ENCODE measurements around the gene ARF5. TPM values are rescaled to one million over a fixed set of nuclear protein-coding genes. Genes with fewer than 3 reads are reported as not detected.

ARF5 gene
- total RNA-seq, 1 experiment from 2014 or later = 105 TPM

DNA sequence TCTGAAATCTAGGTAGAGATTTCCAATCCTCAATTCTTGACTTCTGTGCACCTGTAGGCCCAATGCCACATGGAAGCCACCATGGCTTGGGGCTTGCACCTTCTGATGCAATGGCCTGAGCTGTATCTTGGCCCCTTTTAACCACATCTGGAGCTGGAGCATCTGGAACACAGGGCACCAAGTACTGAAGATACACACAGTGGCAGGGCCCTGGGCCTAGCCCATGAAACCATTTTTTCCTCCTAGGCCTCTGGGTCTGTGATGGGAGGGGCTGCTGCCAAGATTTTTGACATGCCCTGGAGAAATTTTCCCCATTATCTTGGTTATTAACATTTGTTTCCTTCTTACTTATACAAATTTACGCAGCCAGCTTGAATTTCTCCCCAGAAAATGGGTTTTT, 41.9 kb upstream of the ARF5 start:
- Mint-ChIP-seq H3K4me1 (ENCODE audit: low read depth, unreplicated experiment) (no peaks in the 10 kb centered on the region), H3K9me3 (ENCODE audit: low read depth, unreplicated experiment) (peaks cover 6% of the 10 kb centered on the region), H3K36me3 (ENCODE audit: insufficient read depth, unreplicated experiment) (no peaks in the 10 kb centered on the region), H3K4me3 (ENCODE audit: low read depth, unreplicated experiment) (no peak overlapping the region), H3K27me3 (ENCODE audit: unreplicated experiment) (peaks cover under 1% of the 10 kb centered on the region), H3K27ac (ENCODE audit: unreplicated experiment) (no peak overlapping the region)
- DNase-seq = no peak
- TF ChIP-seq, protein P1, sequence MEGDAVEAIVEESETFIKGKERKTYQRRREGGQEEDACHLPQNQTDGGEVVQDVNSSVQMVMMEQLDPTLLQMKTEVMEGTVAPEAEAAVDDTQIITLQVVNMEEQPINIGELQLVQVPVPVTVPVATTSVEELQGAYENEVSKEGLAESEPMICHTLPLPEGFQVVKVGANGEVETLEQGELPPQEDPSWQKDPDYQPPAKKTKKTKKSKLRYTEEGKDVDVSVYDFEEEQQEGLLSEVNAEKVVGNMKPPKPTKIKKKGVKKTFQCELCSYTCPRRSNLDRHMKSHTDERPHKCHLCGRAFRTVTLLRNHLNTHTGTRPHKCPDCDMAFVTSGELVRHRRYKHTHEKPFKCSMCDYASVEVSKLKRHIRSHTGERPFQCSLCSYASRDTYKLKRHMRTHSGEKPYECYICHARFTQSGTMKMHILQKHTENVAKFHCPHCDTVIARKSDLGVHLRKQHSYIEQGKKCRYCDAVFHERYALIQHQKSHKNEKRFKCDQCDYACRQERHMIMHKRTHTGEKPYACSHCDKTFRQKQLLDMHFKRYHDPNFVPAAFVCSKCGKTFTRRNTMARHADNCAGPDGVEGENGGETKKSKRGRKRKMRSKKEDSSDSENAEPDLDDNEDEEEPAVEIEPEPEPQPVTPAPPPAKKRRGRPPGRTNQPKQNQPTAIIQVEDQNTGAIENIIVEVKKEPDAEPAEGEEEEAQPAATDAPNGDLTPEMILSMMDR (IDR thresholded peaks at IDR 0.05; ENCODE audit: unreplicated experiment) = no peak
- no TSS peak for BruUV-seq (replicated peaks)
- CTCF ChIA-PET = no interaction called here
- intact Hi-C loops (cut with micrococcal nuclease; ENCODE audit: unreplicated experiment) = no loop called here

DNA sequence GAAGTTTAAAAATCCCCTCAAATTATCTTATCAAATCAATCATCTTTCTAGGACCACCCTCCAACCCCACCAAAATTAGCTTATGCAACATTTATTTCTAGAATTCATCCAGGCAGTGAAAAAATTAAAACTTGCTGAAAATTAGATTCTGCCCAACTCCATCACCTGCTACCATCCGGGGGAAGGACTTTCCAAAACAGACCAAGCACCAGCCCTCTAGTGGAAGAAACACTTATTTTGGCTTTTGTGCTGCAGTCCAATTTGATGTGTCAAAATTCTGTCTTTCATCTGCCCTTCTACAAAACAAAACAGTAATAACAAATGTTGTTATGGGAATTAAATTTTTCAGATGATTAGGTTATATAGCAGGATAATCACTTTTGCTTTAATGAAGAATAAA, 38.0 kb upstream of the ARF5 start:
- CTCF ChIA-PET = no interaction called here
- H3K4me1 Mint-ChIP-seq (ENCODE audit: low read depth, unreplicated experiment) = no peaks in the 10 kb centered on the region
- H3K27ac Mint-ChIP-seq (ENCODE audit: unreplicated experiment) = no peak overlapping the region
- BruUV-seq (replicated peaks) = no TSS peak
- H3K27me3 Mint-ChIP-seq (ENCODE audit: unreplicated experiment) = peaks cover 17% of the 10 kb centered on the region
- TF ChIP-seq, protein P1 (IDR thresholded peaks at IDR 0.05; ENCODE audit: unreplicated experiment) = no peak
- H3K36me3 Mint-ChIP-seq (ENCODE audit: insufficient read depth, unreplicated experiment) = no peaks in the 10 kb centered on the region
- intact Hi-C loops (cut with micrococcal nuclease; ENCODE audit: unreplicated experiment) = no loop called here
- DNase-seq = no peak
- peaks cover 6% of the 10 kb centered on the region for H3K9me3 Mint-ChIP-seq (ENCODE audit: low read depth, unreplicated experiment)
- no peak overlapping the region for H3K4me3 Mint-ChIP-seq (ENCODE audit: low read depth, unreplicated experiment)

DNA sequence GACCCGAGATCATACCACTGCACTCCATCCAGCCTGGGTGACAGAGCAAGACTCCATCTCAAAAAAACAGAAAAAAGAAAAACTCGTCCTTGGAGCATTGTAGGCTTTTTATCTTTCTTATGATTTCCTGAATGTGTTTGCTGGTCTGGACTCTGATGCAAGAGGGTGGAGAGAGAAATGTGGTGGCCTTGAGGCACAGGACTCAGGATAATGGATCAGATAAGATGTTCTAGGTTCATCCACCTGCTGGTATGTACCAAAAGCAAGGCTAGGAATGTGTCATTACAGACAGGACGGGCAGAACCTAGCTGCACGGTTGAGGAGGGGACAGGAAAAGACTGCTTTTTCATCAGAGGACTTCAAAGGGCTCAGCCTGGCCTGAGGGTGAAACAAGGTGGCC, 36.3 kb upstream of the ARF5 start:
- CTCF ChIA-PET = no interaction called here
- TF ChIP-seq, protein P1 (IDR thresholded peaks at IDR 0.05; ENCODE audit: unreplicated experiment) = no peak
- Mint-ChIP-seq H3K4me3 (ENCODE audit: low read depth, unreplicated experiment) (no peak overlapping the region), H3K9me3 (ENCODE audit: low read depth, unreplicated experiment) (peaks cover 1% of the 10 kb centered on the region), H3K4me1 (ENCODE audit: low read depth, unreplicated experiment) (no peaks in the 10 kb centered on the region), H3K27ac (ENCODE audit: unreplicated experiment) (no peak overlapping the region), H3K36me3 (ENCODE audit: insufficient read depth, unreplicated experiment) (no peaks in the 10 kb centered on the region), H3K27me3 (ENCODE audit: unreplicated experiment) (peaks cover 34% of the 10 kb centered on the region)
- DNase-seq = no peak
- no TSS peak for BruUV-seq (replicated peaks)
- intact Hi-C loops (cut with micrococcal nuclease; ENCODE audit: unreplicated experiment) = no loop called here

DNA sequence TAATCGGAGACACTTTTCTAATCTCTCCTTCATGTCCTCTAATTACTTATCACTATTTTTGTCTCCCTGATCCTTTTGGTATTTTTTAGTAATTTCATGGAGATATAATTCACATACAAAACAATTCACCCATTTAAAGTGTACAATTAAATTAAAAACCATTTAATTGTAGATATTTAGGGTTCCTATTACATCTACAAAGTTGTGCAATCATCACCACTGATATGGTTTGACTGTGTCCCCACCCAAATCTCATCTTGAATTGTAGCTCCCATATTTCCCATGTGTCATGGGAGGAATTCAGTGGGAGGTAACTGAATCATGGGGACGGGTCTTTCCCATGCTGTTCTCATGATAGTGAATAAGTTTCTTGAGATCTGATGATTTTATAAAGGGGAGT, 31.8 kb upstream of the ARF5 start:
- Mint-ChIP-seq H3K4me3 (ENCODE audit: low read depth, unreplicated experiment) (no peak overlapping the region), H3K4me1 (ENCODE audit: low read depth, unreplicated experiment) (no peaks in the 10 kb centered on the region), H3K27ac (ENCODE audit: unreplicated experiment) (no peak overlapping the region), H3K9me3 (ENCODE audit: low read depth, unreplicated experiment) (no peaks in the 10 kb centered on the region), H3K27me3 (ENCODE audit: unreplicated experiment) (peaks cover 39% of the 10 kb centered on the region), H3K36me3 (ENCODE audit: insufficient read depth, unreplicated experiment) (no peaks in the 10 kb centered on the region)
- TF ChIP-seq, protein P1 (IDR thresholded peaks at IDR 0.05; ENCODE audit: unreplicated experiment) = no peak
- CTCF ChIA-PET = no interaction called here
- BruUV-seq (replicated peaks) = no TSS peak
- DNase-seq = no peak
- intact Hi-C loops (cut with micrococcal nuclease; ENCODE audit: unreplicated experiment) = no loop called here
